HepG2 (cell line): Measurements from ENCODE around the gene DBNDD2. TPM values are rescaled to one million over a fixed set of nuclear protein-coding genes. Genes with fewer than 3 reads are reported as not detected.
A peak's percentile ranks its signal among the peaks of the same experiment; 100 is the strongest.

Source experiments
- CREB3 ChIP-seq: sonication (generic); formaldehyde crosslinking; IDR thresholded peaks from 2 replicates; pipeline ENCODE4 v1.5.0; 2020; ENCODE audit warnings: missing genetic modification reagents
- EED ChIP-seq: sonication (generic); formaldehyde crosslinking; IDR thresholded peaks from 2 replicates; pipeline ENCODE4 v1.5.0; 2020; ENCODE audit warnings: mild to moderate bottlenecking, missing genetic modification reagents
- EP300 ChIP-seq, 3 experiments: sonication (generic) in 1 of 3; formaldehyde crosslinking in 1 of 3; IDR thresholded peaks; 2 replicates each; pipeline versions ENCODE4 v1.5.1 to v1.6.1; 2011 to 2020; ENCODE audit warnings: low read depth in 2 of 3, low read length in 2 of 3, borderline replicate concordance in 1 of 3, improper control_type of control experiment in 1 of 3, mild to moderate bottlenecking in 1 of 3, missing genetic modification reagents in 1 of 3, moderate library complexity in 1 of 3
- ESRRA ChIP-seq: sonication (generic); formaldehyde crosslinking; IDR thresholded peaks from 2 replicates; pipeline ENCODE4 v1.5.1; 2020; ENCODE audit warnings: mild to moderate bottlenecking, low read depth, missing genetic modification reagents
- GATAD2A ChIP-seq: IDR thresholded peaks from 2 replicates; pipeline ENCODE4 v1.6.1; 2016
- HOXA9 ChIP-seq: sonication (generic); formaldehyde crosslinking; IDR thresholded peaks from 2 replicates; pipeline ENCODE4 v1.8.1; 2022; ENCODE audit warnings: missing genetic modification reagents, mild to moderate bottlenecking, moderate library complexity, borderline replicate concordance
- KAT8 ChIP-seq: IDR thresholded peaks from 2 replicates; pipeline ENCODE4 v1.6.1; 2016; ENCODE audit warnings: missing genetic modification reagents, missing compliant biosample characterization
- MATR3 ChIP-seq: sonication (generic); formaldehyde crosslinking; IDR thresholded peaks from 2 replicates; pipeline ENCODE4 v1.4.0; 2020; ENCODE audit warnings: missing genetic modification reagents
- PCBP2 ChIP-seq: fragments of 200-400 bp; formaldehyde crosslinking; optimal IDR thresholded peaks from 2 replicates; pipeline ENCODE3; 2018; ENCODE audit warnings: low read length, low read depth; ENCODE audit not compliant: poor library complexity, severe bottlenecking
- TOE1 ChIP-seq: sonication (generic); formaldehyde crosslinking; IDR thresholded peaks from 2 replicates; pipeline ENCODE4 v1.4.0; 2020; ENCODE audit warnings: mild to moderate bottlenecking, missing genetic modification reagents
- TOPORS ChIP-seq: sonication (generic); formaldehyde crosslinking; IDR thresholded peaks from 2 replicates; pipeline ENCODE4 v1.8.0; 2023; ENCODE audit warnings: mild to moderate bottlenecking, missing genetic modification reagents
- ZBTB33 ChIP-seq: sonication (generic); formaldehyde crosslinking; IDR thresholded peaks from 2 replicates; pipeline ENCODE4 v1.4.0; 2020; ENCODE audit warnings: missing genetic modification reagents
- ZNF230 ChIP-seq: sonication (generic); formaldehyde crosslinking; IDR thresholded peaks from 2 replicates; pipeline ENCODE4 v1.4.0; 2020; ENCODE audit warnings: mild to moderate bottlenecking, missing genetic modification reagents
- ZNF24 ChIP-seq: fragments of 450-650 bp; IDR thresholded peaks from 2 replicates; pipeline ENCODE4 v1.6.1; 2017; ENCODE audit warnings: antibody characterized with exemption, mild to moderate bottlenecking
- ZNF432 ChIP-seq: sonication (generic); formaldehyde crosslinking; IDR thresholded peaks from 2 replicates; pipeline ENCODE4 v1.5.0; 2020; ENCODE audit warnings: missing genetic modification reagents, mild to moderate bottlenecking, borderline replicate concordance
- ZNF484 ChIP-seq: sonication (generic); formaldehyde crosslinking; IDR thresholded peaks from 2 replicates; pipeline ENCODE4 v1.5.1; 2020; ENCODE audit warnings: mild to moderate bottlenecking, low read depth, missing genetic modification reagents, borderline replicate concordance
- ZNF614 ChIP-seq: IDR thresholded peaks from 2 replicates; pipeline ENCODE4 v1.6.1; 2018; ENCODE audit warnings: missing biosample characterization, missing genetic modification reagents, inconsistent platforms, borderline replicate concordance
- ZNF703 ChIP-seq: sonication (generic); formaldehyde crosslinking; IDR thresholded peaks from 2 replicates; pipeline ENCODE4 v1.5.1; 2020; ENCODE audit warnings: missing genetic modification reagents, mild to moderate bottlenecking, moderate library complexity, borderline replicate concordance
- ZSCAN21 ChIP-seq: sonication (generic); formaldehyde crosslinking; IDR thresholded peaks from 2 replicates; pipeline ENCODE4 v1.8.0; 2022; ENCODE audit warnings: mild to moderate bottlenecking, missing genetic modification reagents, moderate library complexity, borderline replicate concordance
- polyA plus RNA-seq, 8 experiments: library from polyadenylated mRNA; depleted of rRNA in 3 of 8; stranded (reverse) in 7 of 8; unstranded in 1 of 8; fragments of >200 nt; fragmentation: Illumina TruSeq in 4 of 8; extraction: Trizol in 4 of 8; gene quantifications; 2 replicates each; pipeline versions ENCODE4 v1.2.1 to v1.2.3, GENCODE V29; 2011 to 2016; ENCODE audit warnings: low read depth in 4 of 8, missing spikeins in 1 of 8, mixed read lengths in 1 of 8; ENCODE audit not compliant: insufficient read depth in 1 of 8
- total RNA-seq, 5 experiments: library from RNA; depleted of rRNA; stranded (reverse); fragments of >200 nt; fragmentation: Illumina TruSeq; extraction: Trizol; gene quantifications; 2 replicates each; pipeline ENCODE4 v1.2.3, GENCODE V29; 2016; ENCODE audit warnings: low read depth in 1 of 5
- TF ChIP-seq, protein P1 (sequence below): sonication (generic); formaldehyde crosslinking; IDR thresholded peaks from 2 replicates; pipeline ENCODE4 v1.4.0; 2020; ENCODE audit warnings: mild to moderate bottlenecking, missing genetic modification reagents, borderline replicate concordance
- TF ChIP-seq, protein P2 (sequence below): IDR thresholded peaks from 2 replicates; pipeline ENCODE4 v1.6.1; 2018; ENCODE audit warnings: missing genetic modification reagents, mild to moderate bottlenecking, missing compliant biosample characterization

DBNDD2 gene
- total and polyA plus RNA-seq, 2 of the 13 experiments (the other 11 are each of a cell fraction or from before 2014, with no cell fraction given) = 16.7 to 47.6 TPM

- TF ChIP-seq ZNF484 (CRISPR knock-in tag) = no peak
- TF ChIP-seq KAT8 (CRISPR knock-in tag) = peak; percentile 76
- no peak for TF ChIP-seq TOE1 (CRISPR knock-in tag)
- TF ChIP-seq EP300 (IDR thresholded peaks at IDR 0.05; ENCODE audit: low read depth in 2 of 2, low read length in 2 of 2) = peak in 1 of 2 experiments; percentile 8; a peak in 1 of 4 replicates
- no peak; the same call in 1 of the 2 replicates for TF ChIP-seq EP300 (CRISPR knock-in tag; IDR thresholded peaks at IDR 0.05; ENCODE audit: borderline replicate concordance)
- 0 out of 2 replicates have a peak, but pooled peaks have one; percentile 59 for TF ChIP-seq EED (CRISPR knock-in tag)
- no peak for TF ChIP-seq ZNF24
- 0 out of 2 replicates have a peak, but pooled peaks have one; percentile 27 for TF ChIP-seq CREB3 (CRISPR knock-in tag)
- 0 out of 2 replicates have a peak, but pooled peaks have one; percentile 60 for TF ChIP-seq ZBTB33 (CRISPR knock-in tag)
- TF ChIP-seq ZNF432 (CRISPR knock-in tag) = no peak
- TF ChIP-seq ZSCAN21 (CRISPR knock-in tag) = peak; percentile 45; the same call in 1 of the 2 replicates
- TF ChIP-seq, protein P1, sequence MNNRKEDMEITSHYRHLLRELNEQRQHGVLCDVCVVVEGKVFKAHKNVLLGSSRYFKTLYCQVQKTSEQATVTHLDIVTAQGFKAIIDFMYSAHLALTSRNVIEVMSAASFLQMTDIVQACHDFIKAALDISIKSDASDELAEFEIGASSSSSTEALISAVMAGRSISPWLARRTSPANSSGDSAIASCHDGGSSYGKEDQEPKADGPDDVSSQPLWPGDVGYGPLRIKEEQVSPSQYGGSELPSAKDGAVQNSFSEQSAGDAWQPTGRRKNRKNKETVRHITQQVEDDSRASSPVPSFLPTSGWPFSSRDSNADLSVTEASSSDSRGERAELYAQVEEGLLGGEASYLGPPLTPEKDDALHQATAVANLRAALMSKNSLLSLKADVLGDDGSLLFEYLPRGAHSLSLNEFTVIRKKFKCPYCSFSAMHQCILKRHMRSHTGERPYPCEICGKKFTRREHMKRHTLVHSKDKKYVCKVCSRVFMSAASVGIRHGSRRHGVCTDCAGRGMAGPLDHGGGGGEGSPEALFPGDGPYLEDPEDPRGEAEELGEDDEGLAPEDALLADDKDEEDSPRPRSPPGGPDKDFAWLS (CRISPR knock-in tag) = peak; percentile 92
- peak; percentile 97 for TF ChIP-seq ZNF230 (CRISPR knock-in tag)
- peak; percentile 80 for TF ChIP-seq GATAD2A (CRISPR knock-in tag)
- TF ChIP-seq ZNF614 (CRISPR knock-in tag) = 0 out of 2 replicates have a peak, but pooled peaks have one; percentile 80
- peak; percentile 76; the same call in 1 of the 2 replicates for TF ChIP-seq ESRRA (CRISPR knock-in tag)
- no peak for TF ChIP-seq MATR3 (CRISPR knock-in tag)
- TF ChIP-seq, protein P2, sequence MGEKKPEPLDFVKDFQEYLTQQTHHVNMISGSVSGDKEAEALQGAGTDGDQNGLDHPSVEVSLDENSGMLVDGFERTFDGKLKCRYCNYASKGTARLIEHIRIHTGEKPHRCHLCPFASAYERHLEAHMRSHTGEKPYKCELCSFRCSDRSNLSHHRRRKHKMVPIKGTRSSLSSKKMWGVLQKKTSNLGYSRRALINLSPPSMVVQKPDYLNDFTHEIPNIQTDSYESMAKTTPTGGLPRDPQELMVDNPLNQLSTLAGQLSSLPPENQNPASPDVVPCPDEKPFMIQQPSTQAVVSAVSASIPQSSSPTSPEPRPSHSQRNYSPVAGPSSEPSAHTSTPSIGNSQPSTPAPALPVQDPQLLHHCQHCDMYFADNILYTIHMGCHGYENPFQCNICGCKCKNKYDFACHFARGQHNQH = peak; percentile 89; the same call in 1 of the 2 replicates
- peak; percentile 80; the same call in 1 of the 2 replicates for TF ChIP-seq TOPORS (CRISPR knock-in tag)
- TF ChIP-seq HOXA9 = no peak
- no peak for TF ChIP-seq ZNF703 (CRISPR knock-in tag)
- no peak for TF ChIP-seq PCBP2
Observed at GRCh38 chr20:45436732-45437485, 28.8 kb downstream of the DBNDD2 start (continued).
